GM19023 (cell line): ENCODE data around the gene CDH4.

ENCODE experiments used
- ATAC-seq: cut with Tn5 transposase; IDR thresholded peaks from one replicate; pipeline ENCODE4 v1.9.1; 2021; ENCODE audit warnings: mild to moderate bottlenecking, moderate library complexity; ENCODE audit not compliant: unreplicated experiment

CDH4 gene

DNA sequence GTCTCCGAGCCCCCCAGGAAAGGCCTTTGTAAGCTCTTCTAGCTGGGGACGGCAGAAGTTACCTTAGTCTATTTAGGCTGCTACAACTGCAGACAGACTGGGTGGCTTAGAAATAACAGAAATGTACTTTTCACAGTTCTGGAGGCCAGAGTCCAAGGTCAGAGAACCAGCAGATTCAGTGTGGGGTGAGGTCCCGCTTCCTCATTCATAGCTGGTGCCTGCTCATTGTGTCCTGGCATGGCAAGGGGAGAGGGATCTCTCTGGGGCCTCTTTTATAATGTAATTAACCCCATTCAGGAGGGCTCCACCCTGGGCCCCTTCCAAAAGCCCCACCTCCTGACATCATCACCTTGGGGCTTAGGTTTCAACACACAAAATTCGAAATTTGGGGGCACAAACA lies 315.1 kb downstream of the CDH4 start:
- ATAC-seq = no peak

DNA sequence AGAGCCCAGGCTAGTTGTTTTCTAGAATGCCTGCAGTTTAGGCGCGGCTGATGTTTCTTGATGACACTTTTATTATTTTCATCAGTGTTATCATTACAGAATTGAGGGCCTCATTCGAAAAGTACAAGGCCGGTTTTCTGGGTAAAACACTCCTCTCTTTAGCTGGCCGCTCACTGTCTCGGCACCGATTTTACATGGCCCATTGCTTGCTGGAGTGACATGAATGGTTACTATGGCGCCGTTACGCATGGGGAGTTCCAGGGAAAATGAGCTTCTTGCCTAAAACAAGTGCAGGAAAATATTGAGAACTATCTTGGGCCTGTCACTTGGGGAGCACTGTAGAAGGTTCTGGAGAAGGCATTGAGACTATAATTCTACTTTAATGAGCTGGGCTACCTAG lies 317.8 kb downstream of the CDH4 start:
- ATAC-seq = no peak

DNA sequence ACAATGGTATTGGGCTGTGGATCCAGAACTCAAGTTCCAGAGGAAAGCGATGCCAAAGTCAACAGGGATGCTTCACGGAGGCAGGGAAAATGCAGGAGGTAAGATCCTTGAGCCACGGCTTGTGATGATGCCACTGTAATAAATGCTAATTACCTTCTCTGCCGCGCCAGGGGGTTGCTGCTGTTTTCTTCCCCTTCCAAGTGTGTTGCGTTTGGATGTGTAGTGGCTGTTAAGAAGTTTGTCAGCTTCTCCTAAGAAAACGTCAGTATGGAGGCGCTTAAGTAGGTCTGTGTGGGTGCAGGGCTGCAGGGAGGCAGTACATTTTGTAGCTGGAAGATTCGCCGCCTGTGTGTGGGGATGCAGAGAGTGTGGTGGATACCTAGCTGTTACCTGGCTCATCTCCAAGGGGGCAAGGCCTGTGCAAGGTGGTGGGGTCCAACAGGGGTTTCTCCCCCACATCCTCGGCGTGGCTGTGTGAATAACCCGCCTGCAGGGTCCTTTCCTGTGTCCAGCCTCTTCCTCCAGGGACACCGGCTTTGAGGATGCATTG lies 318.7 kb downstream of the CDH4 start:
- ATAC-seq = no peak

DNA sequence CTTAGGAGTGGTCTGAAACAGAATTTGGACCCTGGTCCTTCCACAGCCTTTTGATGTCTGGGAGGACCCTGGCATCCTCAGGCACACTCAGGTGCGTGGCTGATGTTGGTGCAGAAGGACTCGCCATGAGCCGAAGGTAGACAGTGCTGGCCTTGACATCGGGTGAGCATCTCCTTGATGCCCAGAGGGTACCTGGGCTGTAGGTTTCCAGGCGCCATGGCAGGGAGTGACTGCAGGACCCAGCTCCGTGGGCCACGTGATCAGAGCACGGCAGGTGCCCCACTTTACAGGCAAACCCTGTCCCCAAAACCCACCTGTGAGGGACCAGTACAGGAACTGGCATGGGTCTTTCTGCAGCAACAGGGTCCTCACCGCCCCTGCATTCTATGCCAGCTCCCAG lies 319.2 kb downstream of the CDH4 start:
- no peak for ATAC-seq

DNA sequence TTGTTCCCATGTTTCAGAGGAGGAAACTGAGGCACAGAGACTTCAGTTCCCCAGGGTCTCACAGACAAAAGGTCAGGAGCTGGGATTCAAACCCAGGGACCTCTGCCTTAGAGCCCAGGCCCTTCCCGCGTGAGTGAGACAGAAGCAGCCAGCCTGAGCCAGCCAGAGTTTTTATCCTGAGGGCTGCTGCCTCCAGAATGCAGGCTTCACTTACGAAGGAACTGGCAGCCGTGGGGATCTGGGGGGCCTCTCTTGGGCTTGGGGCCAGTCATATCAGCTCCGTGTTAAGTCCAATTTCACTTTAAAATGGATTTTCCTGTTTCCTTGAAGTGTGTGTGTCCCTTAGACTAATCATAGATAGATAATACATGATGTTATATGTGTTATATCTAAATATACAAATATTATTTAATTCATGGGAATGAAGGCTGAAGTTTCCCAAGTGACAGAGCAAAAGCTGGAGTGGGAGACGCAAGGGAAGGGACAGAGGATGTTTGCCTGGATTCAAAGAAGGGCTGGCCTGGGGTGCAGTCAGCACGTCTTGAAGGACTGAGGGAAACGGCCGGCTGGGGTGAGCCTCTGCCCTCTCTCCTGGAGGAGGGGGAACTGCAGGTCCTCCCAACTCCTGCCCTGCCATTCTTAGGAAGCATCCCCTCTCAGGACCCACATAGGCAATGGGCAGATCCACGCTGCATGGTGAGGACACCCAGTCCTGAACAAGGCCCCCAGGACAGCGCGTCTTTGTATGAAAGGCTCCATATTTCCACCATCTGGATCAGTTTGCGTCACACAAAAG lies 320.1 kb downstream of the CDH4 start:
- ATAC-seq = no peak

DNA sequence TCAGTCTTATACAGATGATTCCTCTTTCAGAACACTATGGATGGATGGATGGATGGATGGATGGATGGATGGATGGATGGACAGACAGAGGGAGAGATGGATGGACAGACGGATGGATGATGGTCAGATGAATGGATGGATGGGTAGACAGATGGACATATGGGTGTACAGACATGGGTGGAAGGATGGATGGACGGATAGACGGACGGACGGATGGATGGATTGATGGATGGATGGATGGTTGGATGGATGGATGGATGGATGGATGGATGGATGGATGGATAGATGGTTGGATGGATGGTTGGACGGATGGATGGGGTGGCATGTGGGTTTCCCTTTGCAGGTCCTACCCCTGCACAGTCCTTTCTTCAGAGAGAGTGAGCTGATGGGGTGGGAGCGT lies 320.7 kb downstream of the CDH4 start:
- no peak for ATAC-seq

DNA sequence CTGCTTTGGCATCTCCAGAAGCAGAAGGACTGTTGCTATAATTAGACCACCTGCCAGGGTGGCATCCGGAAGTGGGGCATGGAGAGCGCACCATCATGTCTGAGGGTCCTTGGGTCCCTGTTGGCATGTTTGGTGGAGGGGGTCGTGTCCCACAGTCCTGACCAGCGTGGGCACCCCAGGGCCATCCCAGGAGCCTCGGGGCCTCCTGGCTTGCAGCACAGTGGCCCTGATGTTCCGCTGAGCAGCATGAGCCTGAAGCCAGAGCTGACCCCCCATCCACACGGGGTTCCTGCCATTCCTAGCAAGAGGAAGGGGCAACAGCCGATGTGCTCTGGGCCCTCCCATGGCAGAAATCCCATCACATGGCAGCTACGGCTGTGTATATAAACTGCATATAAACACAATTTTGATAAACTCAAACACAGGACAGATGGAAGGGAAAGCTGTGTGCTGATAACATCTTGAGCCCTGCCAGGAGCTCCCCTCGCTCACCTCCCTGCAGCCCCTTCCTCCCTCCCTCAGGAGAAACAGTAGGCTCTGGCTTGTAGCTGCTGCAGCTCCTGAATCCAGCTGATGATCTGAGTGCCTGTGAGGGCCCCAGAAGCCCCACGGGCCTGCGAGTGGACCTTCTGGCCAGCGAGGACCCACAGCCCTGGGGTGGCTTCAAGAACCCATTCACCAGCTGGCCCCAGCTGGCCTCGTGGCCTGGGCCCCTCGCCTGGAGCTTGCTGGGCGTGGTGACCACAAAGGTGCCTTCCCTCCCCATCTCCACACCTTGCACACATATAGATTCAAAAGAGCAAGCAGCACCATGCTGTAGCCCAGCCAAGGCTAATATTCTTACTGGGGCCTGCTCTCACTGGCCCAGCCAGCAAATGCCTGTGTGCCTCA lies 321.6 kb downstream of the CDH4 start:
- no peak for ATAC-seq

DNA sequence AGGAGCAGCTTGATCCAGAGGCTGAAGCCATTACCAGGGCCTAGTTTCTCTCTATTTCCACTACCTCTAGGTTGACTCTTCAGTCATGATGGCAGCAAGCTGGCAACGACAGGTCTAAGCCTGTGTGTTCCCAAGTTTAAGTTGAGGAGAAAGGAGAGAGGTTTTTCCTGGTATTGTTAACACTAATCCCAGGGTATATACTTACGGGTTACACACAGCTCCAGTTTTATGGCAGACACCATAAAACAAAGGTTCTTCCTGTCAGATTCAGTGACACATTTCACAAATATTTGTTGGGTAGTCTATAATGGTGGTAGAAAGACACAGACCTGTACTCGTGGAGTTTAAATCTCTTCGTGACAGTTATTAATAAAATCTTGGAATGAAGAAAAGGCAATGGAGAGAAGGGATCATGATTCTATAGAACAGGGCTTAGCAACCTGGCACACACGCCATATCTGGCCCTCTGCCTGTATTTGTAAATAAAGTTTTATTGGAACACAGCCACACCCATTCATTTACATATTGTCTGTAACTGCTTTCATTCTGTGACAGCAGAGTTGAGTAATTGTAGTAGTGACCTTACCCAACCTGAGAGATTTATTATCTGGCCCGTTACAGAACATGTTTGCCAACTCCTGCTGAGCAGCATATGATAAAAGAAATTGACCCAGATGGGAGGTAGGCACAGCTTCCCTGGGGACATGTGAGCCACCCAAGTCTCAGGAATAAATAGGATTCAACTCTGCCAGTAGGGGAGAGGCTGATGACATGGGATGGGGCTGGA lies 323.3 kb downstream of the CDH4 start:
- ATAC-seq = no peak

DNA sequence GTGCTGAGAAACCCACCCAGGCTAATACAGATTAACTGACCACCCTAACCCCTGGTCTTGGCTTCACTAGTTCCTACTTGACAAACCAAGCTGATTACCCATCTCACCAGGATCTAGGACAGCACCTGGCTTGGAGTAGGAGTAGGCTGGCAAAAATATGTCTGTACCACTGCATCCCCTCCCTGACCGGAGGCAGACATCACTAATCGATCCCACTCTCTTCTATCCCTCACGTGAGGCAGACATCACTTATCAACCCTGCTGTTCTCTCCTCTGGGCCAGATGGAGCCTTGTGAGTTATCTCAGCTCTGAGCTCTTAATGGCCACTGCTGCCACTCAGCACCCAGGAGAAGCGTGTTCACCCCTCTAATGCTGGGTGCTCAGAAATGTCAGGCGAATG lies 324.3 kb downstream of the CDH4 start:
- no peak for ATAC-seq

DNA sequence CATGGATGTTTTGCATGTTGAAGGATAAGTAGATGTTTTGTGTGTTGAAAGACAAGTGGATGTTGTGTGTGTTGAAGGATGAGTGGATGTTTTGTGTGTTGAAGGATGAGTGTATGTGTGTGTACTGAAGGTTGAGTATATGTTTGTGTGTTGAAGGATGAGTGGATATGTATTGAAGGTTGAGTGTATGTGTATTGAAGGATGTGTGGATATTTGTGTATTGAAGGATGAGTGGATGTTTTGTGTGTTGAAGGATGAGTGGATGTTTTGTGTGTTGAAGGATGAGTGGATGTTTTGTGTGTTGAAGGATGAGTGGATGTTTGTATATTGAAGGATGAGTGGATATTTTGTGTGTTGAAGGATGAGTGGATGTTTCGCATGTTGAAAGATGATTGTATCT lies 325.0 kb downstream of the CDH4 start:
- no peak for ATAC-seq

DNA sequence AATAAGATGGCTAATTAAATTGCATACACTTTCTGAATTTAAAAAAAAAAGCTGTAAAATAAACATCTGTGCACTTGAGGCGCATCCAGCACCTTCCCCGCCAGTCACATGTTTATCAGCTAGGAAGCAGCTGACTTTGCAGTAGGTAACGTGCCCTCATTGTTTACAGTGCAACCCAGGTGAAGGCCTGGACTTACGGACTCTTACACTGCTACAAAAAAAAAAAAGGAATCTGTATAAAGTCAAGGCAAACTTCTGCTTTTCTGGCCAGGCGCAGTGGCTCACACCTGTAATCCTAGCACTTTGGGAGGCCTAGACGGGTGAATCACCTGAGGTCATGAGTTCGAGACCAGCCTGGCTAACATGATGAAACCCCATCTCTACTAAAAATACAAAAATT lies 327.8 kb downstream of the CDH4 start:
- no peak for ATAC-seq

DNA sequence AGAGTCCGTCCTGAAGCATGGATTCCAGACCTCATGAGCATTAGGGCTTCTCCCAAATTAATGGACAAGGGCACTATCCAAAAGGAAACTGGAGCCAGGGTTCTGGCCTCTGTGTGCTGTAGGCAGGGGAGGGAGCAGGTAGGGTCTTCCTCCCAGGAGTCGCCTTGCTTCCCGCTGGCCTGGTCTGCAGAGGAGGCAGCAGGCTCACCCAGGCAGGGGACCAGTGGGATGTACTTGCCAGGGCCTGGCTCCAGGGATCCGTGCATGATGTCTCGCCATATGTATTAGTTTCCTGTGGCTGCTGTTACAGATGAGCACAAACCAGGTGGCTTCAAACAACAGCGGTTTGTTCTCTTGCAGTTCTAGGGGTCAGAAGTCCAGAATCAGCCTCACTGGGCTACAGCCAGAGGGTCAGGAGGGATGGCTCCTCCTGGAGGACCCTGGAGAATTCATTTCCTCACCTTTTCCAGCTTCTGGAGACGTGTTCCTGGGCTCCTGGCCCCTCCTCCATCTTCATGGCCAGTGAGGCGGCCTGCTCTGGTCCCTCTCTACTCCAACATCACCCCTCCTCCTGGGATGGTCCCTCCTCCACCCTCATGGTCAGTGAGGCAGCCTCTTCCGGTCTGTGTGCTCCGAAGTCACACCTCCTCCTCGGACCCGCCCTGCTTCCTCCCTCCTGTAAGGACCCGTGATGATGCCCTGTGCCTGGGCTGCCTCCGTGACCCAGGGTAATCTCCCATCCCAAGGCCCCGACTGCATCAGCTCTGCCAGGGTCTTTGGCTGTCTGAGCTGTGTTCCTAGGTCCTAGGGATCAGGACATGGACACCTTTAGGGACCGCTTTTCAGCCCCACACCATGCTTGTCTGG lies 329.1 kb downstream of the CDH4 start:
- no peak for ATAC-seq

DNA sequence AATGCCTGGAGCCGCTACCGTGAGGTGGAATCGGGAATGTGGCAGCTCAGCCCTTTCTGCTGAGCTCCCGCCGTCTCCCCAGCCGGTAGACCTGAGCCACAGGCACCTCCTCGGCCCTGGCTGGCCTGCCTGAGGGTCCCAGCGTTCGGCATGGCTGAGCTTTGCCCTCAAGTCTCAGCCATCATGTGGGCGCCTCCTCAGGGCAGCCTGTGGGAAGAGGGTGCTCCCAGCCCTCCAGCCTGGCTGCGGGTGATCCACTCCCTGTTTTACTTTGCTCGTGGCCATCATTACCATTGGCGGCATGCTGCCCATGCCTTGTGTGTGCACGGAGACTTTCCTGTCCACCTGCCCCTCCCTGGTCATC lies 329.7 kb downstream of the CDH4 start:
- ATAC-seq = no peak

DNA sequence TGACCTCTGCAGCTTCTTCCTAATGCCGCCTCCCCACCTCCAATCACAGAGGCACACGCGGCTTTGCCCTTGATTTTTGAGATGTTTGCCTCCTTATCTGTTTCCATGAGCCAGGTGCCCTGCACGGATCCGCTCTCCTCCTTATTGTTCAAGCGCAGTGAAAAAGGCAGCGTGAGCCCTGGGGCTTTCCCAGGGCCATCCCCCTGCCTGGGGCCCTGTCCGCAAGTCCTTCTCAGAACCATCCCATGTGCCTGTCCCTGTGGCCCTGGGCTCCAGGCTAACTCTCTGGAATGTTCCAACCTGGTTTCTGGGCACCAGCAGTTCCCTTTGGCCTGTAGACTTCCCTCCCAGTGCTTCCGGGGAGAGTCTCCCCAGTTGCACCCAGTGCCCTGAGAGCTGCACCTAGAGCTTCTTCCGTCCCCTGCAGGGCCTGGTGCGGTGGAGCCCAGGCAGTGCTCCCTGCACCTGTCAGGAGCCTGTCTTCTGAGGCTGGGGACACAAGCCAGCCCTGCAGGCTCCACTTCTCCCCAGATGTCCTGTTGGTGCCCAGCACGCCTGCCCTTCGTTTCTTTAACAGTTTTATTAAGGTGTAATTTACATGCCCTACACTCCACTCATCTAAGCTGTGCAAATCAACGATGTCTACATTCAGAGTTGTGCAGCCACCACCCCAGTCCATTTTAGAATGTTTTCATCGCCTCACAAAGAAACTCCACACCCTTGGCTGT lies 330.3 kb downstream of the CDH4 start:
- no peak for ATAC-seq

DNA sequence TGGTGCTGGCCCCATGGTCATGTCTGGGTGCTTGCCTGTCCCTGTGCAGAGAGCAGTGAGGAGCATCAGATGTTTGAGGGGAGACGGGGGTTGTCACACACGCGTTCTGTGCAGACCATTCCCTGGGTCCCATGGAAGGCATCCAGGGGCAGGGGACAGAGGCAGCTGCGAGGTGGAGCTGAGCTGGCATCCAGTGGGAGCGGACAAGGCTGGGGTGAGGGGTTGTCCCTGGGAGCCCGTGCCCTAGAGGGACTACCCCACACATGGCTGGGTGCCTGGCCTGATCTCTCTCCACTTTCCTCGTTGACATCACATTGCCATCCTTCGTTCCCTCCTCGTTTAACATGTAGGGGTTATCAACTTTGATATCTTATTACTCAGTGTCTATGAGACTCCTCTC lies 331.3 kb downstream of the CDH4 start:
- no peak for ATAC-seq

DNA sequence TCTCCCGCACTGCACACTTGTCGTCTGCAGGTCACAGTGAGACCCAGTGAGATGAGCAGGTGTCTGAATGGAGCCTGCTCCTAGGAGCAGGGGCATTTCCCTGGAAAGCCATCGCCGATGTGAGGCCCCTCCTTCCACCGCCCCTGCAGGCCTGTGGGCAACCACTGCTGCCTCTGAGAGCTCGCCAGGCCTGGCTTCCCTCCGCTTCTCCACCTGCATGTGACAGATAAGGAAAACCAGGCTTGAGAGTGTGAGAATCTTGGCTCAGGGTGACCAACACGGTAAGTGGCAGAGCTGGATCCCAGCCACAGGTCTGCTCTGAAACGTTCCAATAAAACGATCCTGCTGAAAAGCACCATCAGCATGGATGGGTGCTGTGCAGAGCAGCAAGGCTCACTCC lies 332.8 kb downstream of the CDH4 start:
- no peak for ATAC-seq

DNA sequence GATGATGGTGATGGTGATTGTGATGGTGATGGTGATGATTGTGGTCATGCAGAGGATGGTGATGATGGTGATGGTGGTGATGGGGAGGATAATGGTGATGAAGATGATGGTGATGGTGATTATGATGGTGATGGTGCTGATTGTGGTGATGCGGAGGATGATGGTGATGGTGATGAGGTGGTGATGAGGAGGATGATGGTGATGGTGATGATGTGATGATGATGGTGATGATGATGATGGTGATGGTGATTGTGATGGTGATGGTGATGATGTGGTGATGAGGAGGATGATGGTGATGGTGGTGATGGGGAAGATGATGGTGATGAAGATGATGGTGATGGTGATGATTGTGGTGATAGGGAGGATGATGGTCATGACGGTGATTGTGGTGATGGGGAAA lies 333.7 kb downstream of the CDH4 start:
- no peak for ATAC-seq

DNA sequence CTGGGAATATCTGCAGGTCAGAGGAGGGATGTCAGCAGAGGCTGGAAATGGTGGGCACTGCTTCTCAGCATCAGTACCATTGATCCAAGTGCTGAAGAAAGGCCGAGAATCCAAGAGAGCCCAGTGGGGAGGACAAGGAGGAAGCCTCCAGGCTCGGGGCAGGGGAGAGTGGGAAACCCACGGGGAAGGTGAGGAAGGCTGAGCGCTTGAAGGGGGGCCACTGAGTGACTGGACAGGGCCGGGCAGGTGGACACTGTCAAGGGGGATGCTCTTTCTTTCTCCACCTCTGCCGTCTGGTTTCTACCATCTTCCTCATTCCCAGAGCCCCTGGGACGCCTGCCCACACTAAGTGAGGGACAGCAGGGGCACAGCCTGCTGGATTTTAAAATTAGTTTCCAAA lies 335.0 kb downstream of the CDH4 start:
- ATAC-seq = no peak

DNA sequence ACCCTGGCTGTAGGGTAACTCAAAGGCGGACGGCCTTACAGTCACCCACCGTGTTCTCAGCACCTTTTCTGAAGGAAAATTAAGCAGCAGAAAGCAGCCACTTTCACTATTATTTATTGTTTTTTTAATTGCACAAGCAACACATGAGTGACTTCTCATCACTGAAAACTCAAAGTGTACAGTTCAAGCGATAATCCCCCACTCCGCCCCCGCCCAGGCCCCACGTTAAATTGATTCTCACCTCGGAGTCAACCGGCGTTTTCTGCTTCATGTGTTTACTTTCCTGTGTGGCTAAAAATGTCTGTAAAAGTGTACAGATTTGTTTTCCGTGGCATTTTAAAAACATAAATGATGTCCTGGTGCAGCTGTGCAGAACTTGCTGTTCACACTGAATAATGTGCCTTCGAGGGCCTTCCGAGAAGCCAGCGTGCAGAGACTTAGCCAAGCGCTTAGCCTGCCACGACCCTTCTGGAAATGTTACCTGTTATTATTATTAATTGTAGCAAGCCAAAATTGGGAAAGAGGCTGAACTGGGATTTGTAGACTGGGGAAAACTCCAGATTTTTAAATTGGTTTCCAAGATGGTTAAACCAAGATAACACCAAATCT lies 335.7 kb downstream of the CDH4 start:
- ATAC-seq = no peak
